K562 (cell line): ENCODE data around the gene P2RY8. TPM values are rescaled to one million over a fixed set of nuclear protein-coding genes. Genes with fewer than 3 reads are reported as not detected.

Experiments
- ATAC-seq: fragments of 200-7000 bp; cut with Tn5 transposase; 3 replicates; pipeline ENCODE4 v1.9.1; 2020; ENCODE audit warnings: moderate library complexity
- BruUV-seq: library from RNA; stranded (reverse); fragments of 400-500 nt; replicated peaks from 2 replicates; lab custom pipeline; 2021; lab: Mats Ljungman, UMichigan
- CTCF ChIA-PET: fragments of 300-600 bp; formaldehyde crosslinking; extraction: SDS; loops from one replicate; lab custom pipeline; 2021; ENCODE audit warnings: low intra/inter-chr PET ratio; lab: Yijun Ruan, JAX
- POLR2A ChIA-PET: fragments of 300-600, 350-650 bp; sonication (Branson Sonifier 250); formaldehyde crosslinking; extraction: SDS; loops from one replicate; lab custom pipeline; 2021; ENCODE audit warnings: antibody characterized with exemption, inconsistent platforms; lab: Yijun Ruan, JAX
- DNase-seq, 4 experiments: peaks; one replicate each; pipeline versions ENCODE4 v3.0.0 to v3.0.0-alpha.2; 2011 to 2018; ENCODE audit warnings: low spot score in 3 of 4, mixed read lengths in 3 of 4; ENCODE audit errors: extremely low read depth in 1 of 4
- FAIRE-seq: peaks from 2 replicates; lab custom pipeline; 2011; peaks lifted over from hg19 to GRCh38; lab: Jason Lieb, UNC
- H2AFZ ChIP-seq: 2 replicates; pipeline ENCODE4 v1.6.0; 2011; ENCODE audit warnings: low read depth, low read length, control low read depth, inconsistent platforms
- H3K27ac ChIP-seq: fragments of 200-600 bp; 3 replicates; pipeline ENCODE4 v1.8.0; 2011; ENCODE audit warnings: low read depth, mild to moderate bottlenecking, control low read depth, inconsistent platforms, low read length, moderate library complexity, mixed read lengths; ENCODE audit errors: extremely low read depth
- H3K27me3 ChIP-seq, 2 experiments: fragments of 300-600 bp in 1 of 2; 2 replicates in 1 of 2; 3 replicates in 1 of 2; pipeline versions ENCODE4 v1.6.0 to v1.8.0; 2011; ENCODE audit warnings: inconsistent platforms in 2 of 2, low read length in 2 of 2, mild to moderate bottlenecking in 1 of 2, mixed read lengths in 1 of 2, moderate library complexity in 1 of 2; ENCODE audit not compliant: control insufficient read depth in 2 of 2, insufficient read depth in 2 of 2
- H3K36me3 ChIP-seq: fragments of 300-600 bp; 3 replicates; pipeline ENCODE4 v1.8.0; 2011; ENCODE audit warnings: mild to moderate bottlenecking, low read length, inconsistent platforms; ENCODE audit not compliant: control insufficient read depth, insufficient read depth
- H3K4me1 ChIP-seq, 2 experiments: fragments of 200-600 bp in 1 of 2; replicated peaks in 1 of 2; 2 replicates in 1 of 2; 3 replicates in 1 of 2; pipeline versions ENCODE4 v1.5.1 to v1.8.0; 2011; ENCODE audit warnings: inconsistent platforms in 2 of 2, low read length in 2 of 2, mild to moderate bottlenecking in 1 of 2, mixed read lengths in 1 of 2, moderate library complexity in 1 of 2; ENCODE audit not compliant: control insufficient read depth in 2 of 2, insufficient read depth in 2 of 2
- H3K4me2 ChIP-seq: 2 replicates; pipeline ENCODE4 v1.6.1; 2011; ENCODE audit warnings: low read length, control low read depth, inconsistent platforms, mixed read lengths; ENCODE audit not compliant: insufficient read depth
- H3K4me3 ChIP-seq: fragments of 200-600 bp; sonication (generic), shearing (Covaris generic); 2 replicates; pipeline ENCODE4 v1.5.1; 2016; ENCODE audit warnings: control low read depth, inconsistent platforms
- H3K79me2 ChIP-seq: fragments of 200-600 bp; 3 replicates; pipeline ENCODE4 v1.8.0; 2011; ENCODE audit warnings: low read length, inconsistent platforms; ENCODE audit not compliant: control insufficient read depth, insufficient read depth
- H3K9ac ChIP-seq, 2 experiments: 2 replicates each; pipeline versions ENCODE4 v1.6.0 to v1.6.1; 2011; ENCODE audit warnings: low read depth in 2 of 2, low read length in 2 of 2, control low read depth in 1 of 2, inconsistent platforms in 1 of 2, mild to moderate bottlenecking in 1 of 2, mixed read lengths in 1 of 2; ENCODE audit not compliant: insufficient read depth in 1 of 2
- H3K9me1 ChIP-seq: one replicate; pipeline ENCODE4 v1.6.0; 2011; ENCODE audit warnings: inconsistent platforms, mild to moderate bottlenecking, low read length, moderate library complexity; ENCODE audit not compliant: control insufficient read depth, insufficient read depth
- H3K9me3 ChIP-seq: replicated peaks from 2 replicates; pipeline ENCODE4 v1.5.1; 2011; ENCODE audit warnings: low read depth, low read length, inconsistent platforms; ENCODE audit not compliant: control insufficient read depth, insufficient read depth
- H4K20me1 ChIP-seq: replicated peaks from 2 replicates; pipeline ENCODE4 v1.6.1; 2011; ENCODE audit warnings: low read length, inconsistent platforms, mixed read lengths; ENCODE audit not compliant: control insufficient read depth, insufficient read depth
- BRD9 ChIP-seq: fragments of 450-650 bp; IDR thresholded peaks from 2 replicates; pipeline ENCODE4 v1.6.1; 2018; ENCODE audit warnings: low read depth; ENCODE audit not compliant: partially characterized antibody
- BRF1 ChIP-seq: IDR thresholded peaks from 3 replicates; pipeline ENCODE4 v1.6.1; 2011; ENCODE audit warnings: borderline replicate concordance, mild to moderate bottlenecking; ENCODE audit not compliant: insufficient read length; ENCODE audit errors: extremely low read depth
- CTCF ChIP-seq, 3 experiments: IDR thresholded peaks in 2 of 3; conservative IDR thresholded peaks in 1 of 3; 2 replicates each; pipeline ENCODE4 v1.5.1; 2011 to 2012; ENCODE audit warnings: low read length in 3 of 3, mild to moderate bottlenecking in 3 of 3, control low read depth in 2 of 3, improper control_type of control experiment in 1 of 3, inconsistent platforms in 1 of 3, low read depth in 1 of 3, mixed read lengths in 1 of 3, moderate library complexity in 1 of 3; ENCODE audit not compliant: insufficient read depth in 2 of 3
- DEAF1 ChIP-seq: fragments of 450-650 bp; formaldehyde crosslinking; IDR thresholded peaks from 2 replicates; pipeline ENCODE4 v1.4.0; 2020; ENCODE audit warnings: mild to moderate bottlenecking, moderate library complexity
- HDGF ChIP-seq: fragments of 450-650 bp; IDR thresholded peaks from 2 replicates; pipeline ENCODE4 v1.6.1; 2016
- JUND ChIP-seq, 2 experiments: IDR thresholded peaks; 2 replicates in 1 of 2; 3 replicates in 1 of 2; pipeline ENCODE4 v1.6.1; 2011; ENCODE audit warnings: borderline replicate concordance in 2 of 2, low read depth in 2 of 2, low read length in 2 of 2, improper control_type of control experiment in 1 of 2, missing biosample characterization in 1 of 2, missing genetic modification characterization in 1 of 2, missing genetic modification reagents in 1 of 2
- NR2F6 ChIP-seq: fragments of 450-650 bp; formaldehyde crosslinking; IDR thresholded peaks from 2 replicates; pipeline ENCODE4 v1.4.0; 2020; ENCODE audit warnings: mild to moderate bottlenecking
- PCBP1 ChIP-seq: fragments of 200-400 bp; formaldehyde crosslinking; IDR thresholded peaks from 2 replicates; pipeline ENCODE4 v1.6.1; 2018; ENCODE audit warnings: mild to moderate bottlenecking, low read depth, low read length; ENCODE audit not compliant: poor library complexity, severe bottlenecking
- RAD21 ChIP-seq, 2 experiments: fragments of 250-450 bp in 1 of 2; fragments of 450-650 bp in 1 of 2; sonication (Bioruptor Pico) in 1 of 2; formaldehyde crosslinking in 1 of 2; IDR thresholded peaks in 1 of 2; conservative IDR thresholded peaks in 1 of 2; 2 replicates each; pipeline versions ENCODE4 v1.4.0 to v1.8.0; 2020 to 2022; ENCODE audit warnings: mild to moderate bottlenecking in 2 of 2, moderate library complexity in 1 of 2
- SFPQ ChIP-seq: fragments of 200-400 bp; formaldehyde crosslinking; IDR thresholded peaks from 2 replicates; pipeline ENCODE4 v1.6.1; 2017; ENCODE audit warnings: mild to moderate bottlenecking, low read depth, low read length, moderate library complexity
- TRIM24 ChIP-seq, 2 experiments: fragments of 450-650 bp; IDR thresholded peaks; 2 replicates each; pipeline ENCODE4 v1.6.1; 2016
- ZNF12 ChIP-seq: sonication (generic); formaldehyde crosslinking; IDR thresholded peaks from 2 replicates; pipeline ENCODE4 v1.4.0; 2020; ENCODE audit warnings: mild to moderate bottlenecking, missing genetic modification reagents
- ZSCAN29 ChIP-seq: fragments of 450-650 bp; IDR thresholded peaks from 2 replicates; pipeline ENCODE4 v1.6.1; 2017
- WGBS: fragments of 100-300 bp; shearing (Covaris generic); methylation state at CpG from one replicate; pipeline ENCODE4 v1.1.6; 2016; ENCODE audit warnings: low coverage, mixed read lengths; ENCODE audit not compliant: insufficient coverage; ENCODE audit errors: missing lambda C conversion rate; 5-methylcytosine and 5-hydroxymethylcytosine counted together
- in situ Hi-C: fragments of 300-500 bp; cut with MboI; formaldehyde crosslinking; loops from 4 replicates; pipeline ENCODE4 v1.15.0; 2018; ENCODE audit warnings: inconsistent platforms, mixed read lengths
- intact Hi-C: fragments of 100-400 bp; cut with micrococcal nuclease; formaldehyde crosslinking; loops from 2 replicates; pipeline ENCODE4 v1.14.2; 2022
- polyA plus RNA-seq, 8 experiments: library from polyadenylated mRNA; depleted of rRNA in 4 of 8; stranded (reverse) in 5 of 8; unstranded in 3 of 8; fragments of >200 nt; fragmentation: Nextera tagmentation in 2 of 8; fragmentation: Illumina TruSeq in 1 of 8; extraction: Ambion mirVana in 2 of 8; extraction: Trizol in 1 of 8; gene quantifications; 2 replicates each; pipeline versions ENCODE4 v1.2.1 to v1.2.3, GENCODE V29; 2011 to 2014; ENCODE audit warnings: inconsistent platforms in 1 of 8, missing spikeins in 1 of 8
- total RNA-seq, 7 experiments: library from RNA; depleted of rRNA in 6 of 7; stranded (reverse); fragments of >200 nt in 6 of 7; fragmentation: Illumina TruSeq in 2 of 7; extraction: Trizol in 2 of 7; gene quantifications; 2 replicates each; pipeline versions ENCODE4 v1.2.1 to v1.2.3, GENCODE V29; 2011 to 2021; ENCODE audit warnings: low replicate concordance in 1 of 7

P2RY8 gene
- total and polyA plus RNA-seq, 9 of the 15 experiments (the other 6 are each of a cell fraction or from before 2014, with no cell fraction given) = 0.04 to 0.69 (median 0.08) TPM; not detected in 3

- no peak for TF ChIP-seq SFPQ
- no peak for TF ChIP-seq NR2F6 (CRISPR knock-in tag)
- peak; percentile 79 for TF ChIP-seq JUND (IDR thresholded peaks at IDR 0.05; ENCODE audit: borderline replicate concordance, low read depth, low read length)
- TF ChIP-seq JUND (tag; IDR thresholded peaks at IDR 0.05; ENCODE audit: borderline replicate concordance, low read depth, low read length) = peak; percentile 76; the same call in 2 of the 3 replicates
Measured at GRCh38 chrX:1582686-1583437, 45.9 kb upstream of the P2RY8 start (continued).

- Histone ChIP-seq H3K4me3 (no peak overlapping the region), H3K36me3 (no peaks in the 10 kb centered on the region), H3K4me1 (no peaks in the 10 kb centered on the region; a peak in 1 of 5 replicates), H3K4me2 (no peak overlapping the region), H3K79me2 (no peaks in the 10 kb centered on the region), H3K9me1 (no peaks in the 10 kb centered on the region), H2AFZ (no peak overlapping the region), H4K20me1 (no peaks in the 10 kb centered on the region), H3K9ac (no peak overlapping the region), H3K9me3 (no peaks in the 10 kb centered on the region), H3K27ac (no peak overlapping the region), H3K27me3 (no peaks in the 10 kb centered on the region)
- 0% methylated on average over 4 of the region's 4 CpGs for WGBS
- ATAC-seq = peak; percentile 86
- in situ Hi-C loops (no loop called here), intact Hi-C loops (loop anchor here (1.0 kb wide), 1 partner anchor 127 kb away; no protein-coding TSS in a partner anchor)
- BruUV-seq = no TSS peak
- ChIA-PET CTCF (no interaction called here), POLR2A (no interaction called here)
- DNase-seq = peak; percentile 68 to 75 (median 70)
- FAIRE-seq = peak; percentile 73
- TF ChIP-seq ZSCAN29 (no peak), BRF1 (no peak), CTCF (IDR thresholded peaks at IDR 0.05 in 2 of 3, conservative IDR thresholded peaks at IDR 0.05 in 1 of 3; ENCODE audit: insufficient read depth in 2 of 3, low read depth in 1 of 3, low read length in 3 of 3) (peak; percentile 59 to 74 (median 71)), RAD21 (CRISPR knock-in tag; conservative IDR thresholded peaks at IDR 0.05 in 1 of 2, IDR thresholded peaks at IDR 0.05 in 1 of 2) (peak; percentile 56 to 80), TRIM24 (IDR thresholded peaks at IDR 0.05) (no peak), HDGF (no peak), ZNF12 (CRISPR knock-in tag) (no peak), BRD9 (no peak), DEAF1 (CRISPR knock-in tag) (peak; percentile 46), PCBP1 (no peak)
Measured at GRCh38 chrX:1581132-1581531, 44.1 kb upstream of the P2RY8 start.
